GM19438 (cell line): ENCODE data around the gene NPW.

Source experiments
- ATAC-seq: cut with Tn5 transposase; IDR thresholded peaks from one replicate; pipeline ENCODE4 v1.9.1; 2021; ENCODE audit warnings: low read depth; ENCODE audit not compliant: unreplicated experiment

The NPW gene

DNA sequence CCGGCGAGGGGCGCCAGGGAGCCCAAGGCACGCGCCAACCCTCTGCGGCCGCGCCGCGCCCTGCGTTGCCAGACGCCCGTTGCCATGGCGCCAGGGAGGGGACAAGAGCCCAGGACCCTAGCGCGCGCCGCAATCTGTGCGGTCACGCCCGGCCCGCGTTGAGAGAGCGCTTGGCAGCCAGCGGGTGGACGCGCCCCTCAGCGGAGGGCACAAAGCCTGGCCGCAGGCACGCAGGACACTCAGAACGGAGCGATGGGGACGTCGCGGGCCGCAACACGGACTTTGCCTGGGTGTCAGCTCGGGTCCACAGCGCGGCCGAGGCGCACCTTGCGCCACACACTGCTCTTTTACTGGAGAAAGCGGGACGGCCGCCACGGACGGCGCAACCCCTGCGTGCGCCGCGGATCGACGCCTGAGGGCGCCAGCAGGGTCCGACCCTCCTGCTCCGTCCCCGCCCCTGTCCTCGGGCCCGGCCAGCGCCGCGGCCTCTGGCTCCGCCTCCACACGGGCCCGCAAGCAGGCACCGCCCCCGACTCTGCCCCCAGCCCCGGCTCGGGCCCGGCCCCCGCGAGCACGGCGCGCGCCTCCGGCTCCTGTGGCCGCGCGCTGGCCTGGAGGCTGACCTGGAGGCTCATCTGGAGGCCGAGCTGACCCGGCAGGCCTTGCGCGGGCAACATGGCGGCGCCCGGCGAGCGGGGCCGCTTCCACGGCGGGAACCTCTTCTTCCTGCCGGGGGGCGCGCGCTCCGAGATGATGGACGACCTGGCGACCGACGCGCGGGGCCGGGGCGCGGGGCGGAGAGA, 35.8 kb upstream of the NPW start, which contains the start of gene GFER:
Gene GFER, plus strand, starts transcription at position 650 of the 803 bp plus-strand sequence. Its CDS starts 26 bp downstream, at position 676.
- peak; percentile 68 for ATAC-seq

DNA sequence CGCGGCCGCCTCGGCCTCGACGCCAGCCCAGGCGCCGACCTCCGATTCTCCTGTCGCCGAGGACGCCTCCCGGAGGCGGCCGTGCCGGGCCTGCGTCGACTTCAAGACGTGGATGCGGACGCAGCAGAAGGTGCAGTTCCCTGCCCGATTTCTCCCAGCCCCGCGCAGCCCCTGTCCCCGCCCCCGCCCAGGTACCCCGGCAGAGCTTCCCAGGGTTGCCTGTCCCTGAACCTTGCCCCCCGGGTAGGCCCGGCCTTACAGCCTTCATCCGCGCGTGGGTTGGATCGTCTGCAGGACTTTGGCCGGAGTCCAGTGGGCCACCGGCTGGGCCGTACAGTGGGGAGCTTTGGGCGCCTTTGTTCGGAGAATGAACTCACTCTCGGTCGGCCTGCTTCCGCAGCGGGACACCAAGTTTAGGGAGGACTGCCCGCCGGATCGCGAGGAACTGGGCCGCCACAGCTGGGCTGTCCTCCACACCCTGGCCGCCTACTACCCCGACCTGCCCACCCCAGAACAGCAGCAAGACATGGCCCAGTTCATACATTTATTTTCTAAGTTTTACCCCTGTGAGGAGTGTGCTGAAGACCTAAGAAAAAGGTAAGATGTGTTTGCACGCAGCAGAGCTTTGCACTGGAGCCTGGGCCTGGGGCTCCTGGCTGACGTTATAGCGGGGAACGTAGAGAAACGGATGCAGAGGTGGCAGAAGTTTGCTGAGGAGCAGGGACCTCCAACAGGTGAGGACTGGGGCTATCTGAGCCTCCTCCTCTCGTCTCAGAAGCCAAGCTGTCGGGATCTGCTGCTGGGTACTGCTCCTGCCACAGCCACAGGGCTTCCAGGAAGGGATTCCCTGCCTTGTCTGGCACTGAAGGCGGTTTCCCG, 35.0 kb upstream of the NPW start:
- ATAC-seq: no peak

DNA sequence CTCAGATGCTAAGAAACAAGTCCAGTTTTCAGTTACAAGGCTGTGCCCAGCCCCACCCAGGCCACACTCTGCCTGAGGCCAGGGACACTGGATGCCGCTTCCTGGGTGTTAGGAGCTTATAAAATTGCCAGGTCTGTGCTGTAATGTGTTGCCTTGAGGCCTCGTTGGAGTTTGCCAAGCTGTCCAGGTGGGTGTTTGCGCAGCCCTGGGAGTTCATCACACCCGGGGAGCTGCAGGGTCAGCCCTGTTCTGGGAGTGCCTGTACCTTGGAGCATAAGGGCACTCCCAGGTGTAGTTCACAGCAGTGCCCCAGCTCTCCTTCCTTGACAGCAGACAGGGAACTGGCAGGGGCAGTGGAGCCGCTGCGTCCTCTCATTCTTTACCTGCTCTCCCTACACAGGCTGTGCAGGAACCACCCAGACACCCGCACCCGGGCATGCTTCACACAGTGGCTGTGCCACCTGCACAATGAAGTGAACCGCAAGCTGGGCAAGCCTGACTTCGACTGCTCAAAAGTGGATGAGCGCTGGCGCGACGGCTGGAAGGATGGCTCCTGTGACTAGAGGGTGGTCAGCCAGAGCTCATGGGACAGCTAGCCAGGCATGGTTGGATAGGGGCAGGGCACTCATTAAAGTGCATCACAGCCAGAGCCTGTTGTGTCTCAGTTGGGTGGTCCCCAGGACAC, 34.0 kb upstream of the NPW start:
- ATAC-seq: no peak

DNA sequence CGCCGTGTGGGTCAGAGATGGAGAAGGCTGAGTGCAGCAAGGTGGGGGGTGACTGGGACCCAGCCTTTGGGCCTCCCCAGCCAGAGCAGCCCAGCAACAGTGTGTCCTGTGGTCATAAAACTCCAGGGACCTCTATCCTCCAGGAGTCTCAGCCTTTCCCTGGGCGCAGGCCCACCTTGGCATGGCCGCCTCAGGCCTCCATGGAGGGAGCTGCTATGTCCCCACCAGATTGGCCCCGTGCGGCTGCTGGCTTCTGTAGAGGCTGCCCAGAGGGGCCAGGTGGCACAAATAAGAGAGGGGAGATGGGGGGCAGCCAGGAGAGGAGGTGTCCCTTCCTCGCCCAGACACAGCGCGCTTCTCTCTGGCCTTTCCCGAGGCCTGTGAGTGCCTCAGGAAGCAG, 32.4 kb upstream of the NPW start:
- ATAC-seq: no peak

DNA sequence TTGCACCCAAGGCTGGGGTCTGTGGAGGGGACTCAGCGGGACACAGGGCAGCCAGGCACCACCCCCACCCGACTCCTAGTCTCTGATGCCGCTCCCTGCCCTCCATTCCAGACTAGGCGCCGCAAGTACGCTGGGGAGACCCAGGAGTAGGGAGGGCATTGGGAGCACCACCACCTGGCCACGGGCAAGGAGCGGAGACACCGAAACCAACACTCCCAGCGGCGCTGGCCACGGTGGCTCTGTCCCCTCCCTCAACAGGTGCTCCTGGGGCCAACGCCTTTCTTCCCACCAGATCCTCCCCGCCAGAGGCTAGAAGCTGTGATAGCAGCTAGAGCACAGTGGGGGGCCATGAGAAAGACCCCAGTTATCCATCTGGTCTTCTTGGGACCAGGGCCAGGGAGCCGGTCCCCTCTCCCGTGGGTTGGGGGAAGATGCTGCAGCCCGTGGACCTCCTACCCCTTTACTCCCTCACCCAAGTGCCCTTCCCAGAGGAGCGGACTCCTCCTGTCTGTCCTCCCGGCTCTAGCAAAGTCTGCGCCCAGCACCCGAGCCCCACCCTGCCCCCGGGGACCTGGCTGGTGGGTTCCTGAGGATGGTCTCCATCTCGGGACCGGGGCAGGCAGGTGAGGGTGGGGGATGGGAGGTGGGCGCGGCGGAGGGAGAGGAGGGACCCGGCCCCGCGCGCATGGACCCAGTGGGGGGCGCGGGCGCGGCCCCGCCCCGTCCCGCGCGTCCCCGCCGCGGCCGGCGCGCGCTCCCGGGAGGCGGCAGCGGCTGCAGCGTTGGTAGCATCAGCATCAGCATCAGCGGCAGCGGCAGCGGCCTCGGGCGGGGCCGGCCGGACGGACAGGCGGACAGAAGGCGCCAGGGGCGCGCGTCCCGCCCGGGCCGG, 30.1 kb upstream of the NPW start, which contains the start of gene SYNGR3:
Gene SYNGR3, plus strand, starts transcription at position 762 of the 892 bp plus-strand sequence. CDS start 133 bp downstream, outside the sequence.
- no peak for ATAC-seq

DNA sequence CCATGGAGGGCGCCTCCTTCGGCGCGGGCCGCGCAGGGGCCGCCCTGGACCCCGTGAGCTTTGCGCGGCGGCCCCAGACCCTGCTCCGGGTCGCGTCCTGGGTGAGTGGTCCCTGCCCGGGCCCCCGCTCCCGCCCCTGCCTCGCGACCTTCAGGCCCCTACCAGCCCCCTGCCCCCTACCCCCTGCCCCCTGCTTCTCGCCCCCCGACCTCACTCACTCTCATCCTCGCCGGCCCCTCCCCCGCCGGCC, 29.6 kb upstream of the NPW start:
- ATAC-seq: no peak

DNA sequence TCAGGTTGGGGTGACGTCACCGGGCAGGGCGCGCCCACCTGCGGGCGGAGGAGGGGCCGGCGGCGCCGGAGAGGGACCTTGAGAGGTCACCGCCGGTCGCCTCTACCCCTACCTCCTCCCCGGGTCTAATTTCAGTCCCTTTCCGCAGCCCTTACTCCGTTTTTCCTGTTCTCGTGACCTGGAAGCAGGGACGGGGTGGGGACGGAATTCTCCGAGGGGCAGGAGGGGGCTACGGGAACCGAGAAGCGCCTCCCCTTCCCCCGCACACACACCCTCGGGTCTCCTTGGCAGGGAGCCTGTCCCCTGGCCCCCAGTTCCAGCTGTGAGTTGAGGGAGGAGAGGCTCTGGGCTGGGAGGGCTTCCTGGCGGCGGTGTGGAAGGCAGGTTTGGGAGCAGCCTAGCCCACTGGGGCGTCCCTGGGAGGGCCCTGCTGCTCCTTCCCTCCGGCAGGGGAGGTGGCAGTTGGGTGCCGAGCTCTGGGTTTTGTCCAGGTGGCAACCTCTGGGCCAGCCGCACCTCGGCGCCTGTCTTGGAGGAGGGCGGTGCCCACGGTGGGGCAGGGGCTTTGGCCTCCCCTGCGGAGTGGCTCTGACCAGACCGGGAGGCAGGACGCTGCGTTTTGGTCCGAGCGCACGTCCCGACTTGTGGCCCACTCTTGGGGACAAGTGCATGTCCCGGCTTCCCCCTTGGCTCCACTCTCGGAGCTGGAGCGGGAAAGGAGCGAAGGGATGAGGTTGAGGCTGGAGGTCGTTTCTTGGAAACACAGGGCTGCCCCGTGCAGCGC, 29.0 kb upstream of the NPW start:
- ATAC-seq: no peak

DNA sequence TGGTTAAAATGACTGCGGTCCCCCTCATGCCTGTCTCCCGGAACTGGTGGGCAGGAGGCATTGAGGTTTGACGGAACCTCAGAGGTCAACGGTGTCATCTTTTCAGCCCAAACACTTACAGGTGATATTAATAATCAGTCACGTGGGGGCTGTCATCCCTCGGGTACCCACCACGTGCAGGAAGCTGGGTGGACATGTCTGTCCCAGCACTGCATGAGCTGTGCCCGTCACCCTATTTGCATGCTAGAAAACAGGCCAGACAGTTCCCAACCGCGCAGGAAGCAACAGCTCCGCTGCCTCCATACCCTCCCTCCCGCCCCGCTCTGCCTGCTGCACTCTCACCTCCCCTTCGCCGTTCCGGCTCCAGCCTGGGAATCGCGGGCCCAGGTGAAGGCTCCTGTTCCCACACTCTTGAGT, 28.4 kb upstream of the NPW start:
- no peak for ATAC-seq

DNA sequence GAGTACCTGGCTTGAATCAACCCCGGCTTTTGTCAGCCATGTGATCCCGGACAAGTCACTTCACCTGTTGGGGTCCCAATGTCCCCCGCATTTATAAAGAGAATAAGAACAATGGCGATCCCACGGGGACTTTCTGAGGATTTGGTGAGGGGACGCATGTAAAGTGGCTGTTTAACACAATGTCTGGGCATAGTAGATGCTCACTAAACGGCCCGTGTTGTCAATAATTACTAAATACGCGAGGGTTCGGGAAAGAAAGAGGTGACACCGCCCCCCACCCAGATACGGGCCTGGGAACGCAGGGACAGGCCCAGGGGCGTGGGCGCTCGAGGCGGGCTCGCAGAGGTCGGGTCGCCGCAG, 28.0 kb upstream of the NPW start:
- no peak for ATAC-seq

DNA sequence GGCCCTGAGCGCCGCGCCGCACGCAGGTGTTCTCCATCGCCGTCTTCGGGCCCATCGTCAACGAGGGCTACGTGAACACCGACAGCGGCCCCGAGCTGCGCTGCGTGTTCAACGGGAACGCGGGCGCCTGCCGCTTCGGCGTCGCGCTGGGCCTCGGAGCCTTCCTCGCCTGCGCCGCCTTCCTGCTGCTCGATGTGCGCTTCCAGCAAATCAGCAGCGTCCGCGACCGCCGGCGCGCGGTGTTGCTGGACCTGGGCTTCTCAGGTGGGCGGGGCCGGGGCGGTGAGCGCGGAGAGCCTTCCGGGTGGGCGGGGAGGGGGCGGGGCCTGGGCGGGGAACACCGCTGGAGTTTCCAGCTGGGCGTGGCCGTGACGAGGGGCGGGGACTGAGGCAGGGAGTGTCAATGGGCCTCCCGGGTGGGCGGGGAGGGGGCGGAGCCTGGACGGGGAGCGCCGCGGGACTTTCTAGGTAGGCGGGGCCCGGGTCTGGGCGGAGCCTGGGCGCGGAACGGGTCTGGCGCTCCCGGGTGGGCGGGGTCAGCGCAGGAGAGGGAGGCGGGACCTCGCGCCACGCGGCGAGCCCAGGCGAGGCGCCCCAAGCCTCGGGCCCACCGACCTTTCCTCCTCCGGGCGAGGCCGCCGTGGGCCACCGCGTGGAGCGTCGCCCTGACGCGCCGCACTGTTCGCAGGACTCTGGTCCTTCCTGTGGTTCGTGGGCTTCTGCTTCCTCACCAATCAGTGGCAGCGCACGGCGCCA, 27.5 kb upstream of the NPW start:
- ATAC-seq: no peak

DNA sequence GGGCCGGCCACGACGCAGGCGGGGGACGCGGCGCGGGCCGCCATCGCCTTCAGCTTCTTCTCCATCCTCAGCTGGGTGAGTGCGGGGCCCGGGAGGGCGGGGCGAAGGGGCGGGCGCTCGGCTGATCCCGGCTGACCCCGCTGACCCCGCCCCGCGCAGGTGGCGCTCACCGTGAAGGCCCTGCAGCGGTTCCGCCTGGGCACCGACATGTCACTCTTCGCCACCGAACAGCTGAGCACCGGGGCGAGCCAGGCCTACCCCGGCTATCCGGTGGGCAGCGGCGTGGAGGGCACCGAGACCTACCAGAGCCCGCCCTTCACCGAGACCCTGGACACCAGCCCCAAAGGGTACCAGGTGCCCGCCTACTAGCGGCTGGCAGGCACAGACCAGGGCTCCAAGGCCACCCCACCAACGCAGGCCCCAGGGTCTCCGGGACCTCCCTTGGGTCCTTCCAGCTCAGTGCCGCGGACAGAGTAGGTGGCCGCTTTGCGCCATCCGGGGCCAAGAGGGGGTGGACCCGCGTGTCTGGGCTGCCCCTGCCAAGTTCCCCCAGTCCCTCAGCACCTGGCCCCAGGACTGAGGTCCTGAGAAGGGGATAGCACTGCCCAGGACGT, 26.8 kb upstream of the NPW start:
- ATAC-seq: no peak

DNA sequence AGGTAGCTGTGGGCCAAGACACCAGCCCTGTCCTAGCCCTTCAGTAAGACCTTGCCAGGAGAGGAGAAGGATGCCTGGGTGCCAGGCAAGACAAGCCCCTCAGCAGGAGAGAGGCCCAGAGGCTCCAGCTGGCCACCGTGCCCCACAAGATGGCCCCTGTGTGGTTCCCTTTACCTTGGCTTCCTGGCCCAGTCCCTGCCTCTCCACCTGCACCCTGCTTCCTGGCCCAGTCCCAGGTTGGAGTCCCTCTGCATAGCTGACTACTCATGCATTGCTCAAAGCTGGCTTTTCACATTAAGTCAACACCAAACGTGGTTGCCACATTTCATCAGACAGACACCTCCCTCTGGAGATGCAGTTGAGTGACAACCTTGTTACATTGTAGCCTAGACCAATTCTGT, 25.9 kb upstream of the NPW start:
- no peak for ATAC-seq

DNA sequence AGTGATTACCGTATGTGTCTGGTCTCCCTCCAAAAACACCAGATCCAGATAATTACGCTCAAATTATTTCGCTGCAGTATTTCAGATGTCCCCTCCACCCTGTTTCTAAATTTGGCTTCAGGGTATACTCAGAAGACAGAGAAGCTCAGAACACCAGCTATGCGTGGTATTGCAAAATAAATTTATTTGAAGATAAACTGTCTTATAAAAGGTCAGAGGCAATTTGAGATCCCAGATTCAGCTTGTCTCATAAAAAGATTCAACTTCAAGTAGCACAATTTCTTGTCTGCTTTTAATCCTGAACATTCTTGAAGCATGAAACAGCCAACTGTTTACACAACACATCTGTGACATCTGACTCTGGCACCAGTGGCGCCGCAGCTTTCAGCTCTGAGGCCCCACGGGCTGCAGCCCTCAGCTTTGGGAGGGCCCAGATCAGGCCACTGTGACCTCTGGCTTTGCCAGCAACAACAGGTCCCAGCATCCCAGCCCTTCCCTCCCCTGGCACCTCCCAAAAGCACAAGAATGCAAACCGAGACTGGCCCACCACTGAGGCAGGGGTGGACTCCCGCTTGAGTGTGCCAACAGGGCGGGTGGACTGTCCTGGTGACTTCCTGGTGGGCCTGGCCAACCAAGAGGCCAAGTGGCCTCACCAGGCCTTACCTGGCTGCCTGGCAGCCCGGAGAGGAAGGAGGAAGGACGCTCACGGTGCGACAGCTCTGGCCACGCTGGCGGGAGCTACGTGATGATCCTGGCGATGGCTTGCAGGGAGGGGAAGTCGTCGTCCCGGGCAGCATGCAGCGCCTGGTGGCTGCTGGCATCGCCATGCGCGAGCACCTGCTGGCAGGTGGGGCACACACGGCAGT, 21.9 kb upstream of the NPW start:
- no peak for ATAC-seq

DNA sequence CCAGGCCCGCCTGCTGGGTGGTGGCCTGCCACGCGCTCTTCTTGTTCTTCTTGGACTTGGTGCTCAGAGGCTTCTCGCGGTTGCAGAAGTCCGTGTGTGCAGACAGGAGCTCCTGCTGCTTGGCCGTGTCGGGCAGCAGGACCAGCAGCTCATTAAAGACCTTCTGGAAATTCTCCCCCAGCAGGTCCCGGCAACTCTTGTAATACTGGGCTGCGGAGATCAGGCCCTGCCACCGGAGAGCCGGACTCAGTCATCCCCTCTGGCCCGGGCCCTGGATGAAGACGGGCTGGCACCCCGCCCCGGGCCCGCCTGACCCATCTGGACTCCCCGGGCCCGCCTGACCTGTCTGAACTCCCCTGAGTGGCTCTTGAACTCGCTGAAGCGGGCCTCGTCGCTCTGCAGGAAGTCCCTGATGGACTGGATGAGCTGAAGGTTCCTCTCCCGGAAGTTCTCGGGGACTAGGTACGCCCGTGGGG, 21.2 kb upstream of the NPW start:
- ATAC-seq: no peak

DNA sequence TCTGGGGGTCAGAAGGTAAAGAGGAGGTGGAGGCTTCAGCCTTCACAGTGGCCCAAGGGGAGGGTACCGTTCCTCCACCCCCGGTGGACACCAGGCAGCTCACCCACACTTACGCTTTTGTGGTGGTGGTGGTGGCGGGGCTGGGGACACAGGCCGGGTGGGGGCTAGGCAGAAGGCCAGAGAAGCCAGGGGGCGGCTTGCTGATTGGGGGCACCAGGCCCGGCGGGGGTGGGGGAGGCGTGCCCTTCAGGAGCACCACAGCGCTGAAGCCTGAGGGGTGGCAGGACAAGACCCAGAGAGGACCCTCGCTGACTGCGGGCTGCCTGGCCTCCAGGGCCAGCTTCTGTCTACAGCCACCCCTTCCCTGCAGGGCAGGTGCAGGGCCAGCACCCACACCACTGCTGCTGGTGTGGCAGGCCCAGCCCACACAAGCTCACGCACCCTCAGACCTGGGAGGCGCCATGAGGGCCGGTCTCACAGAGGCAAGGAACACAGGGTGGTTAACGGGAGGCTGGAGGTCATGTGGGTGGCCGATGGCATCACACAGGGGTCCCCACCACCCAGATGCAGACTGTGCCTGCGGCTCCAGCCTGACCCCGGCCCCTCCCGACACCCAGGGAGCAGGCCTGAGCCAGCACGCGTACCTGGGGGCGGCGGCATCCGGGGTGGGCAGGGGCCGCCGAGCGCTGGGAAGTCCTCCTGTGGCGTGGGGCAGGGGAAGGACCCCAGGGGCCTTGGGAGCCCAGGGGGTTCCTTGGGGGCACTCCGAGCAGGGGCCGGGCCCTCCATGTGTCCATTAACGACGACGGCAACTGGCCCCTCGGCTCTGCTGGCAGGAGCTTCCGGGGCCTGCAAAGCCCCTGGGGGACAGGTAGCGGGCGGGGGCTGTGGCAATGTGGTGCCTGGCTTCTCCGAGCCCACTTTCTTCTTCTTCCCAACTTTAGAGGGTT, 20.5 kb upstream of the NPW start:
- ATAC-seq: no peak

DNA sequence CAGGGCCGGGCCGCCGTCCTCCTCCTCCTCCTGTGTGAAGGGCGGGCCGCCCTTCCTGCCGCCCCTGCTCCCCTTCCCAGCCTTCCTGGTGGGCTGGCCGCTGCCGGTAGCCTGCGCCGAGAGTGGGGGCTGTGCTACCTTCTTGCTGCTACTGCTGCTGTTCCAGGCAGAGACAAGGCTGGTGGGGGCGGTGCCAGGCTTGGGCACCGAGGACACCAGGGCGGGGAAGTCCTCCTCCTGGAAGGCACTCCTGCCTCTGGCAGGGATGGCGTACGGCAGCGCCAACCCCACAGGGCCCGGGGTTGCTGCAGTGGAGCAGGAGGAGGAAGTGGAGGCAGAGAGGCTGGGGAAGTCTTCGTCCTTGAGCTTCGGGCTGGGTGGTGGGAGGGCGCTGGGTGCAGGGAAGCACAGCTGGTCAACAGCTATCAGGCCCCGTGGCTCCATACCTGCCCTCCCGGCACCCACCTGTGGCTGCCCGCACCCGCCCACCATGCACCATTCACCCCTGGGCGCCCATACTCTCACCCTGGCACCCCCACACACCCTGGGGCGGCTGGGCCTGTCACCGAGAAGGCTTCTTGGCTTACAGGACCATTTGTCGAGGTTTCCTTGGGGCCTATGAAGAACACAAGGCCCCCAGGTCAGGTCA, 19.6 kb upstream of the NPW start:
- ATAC-seq: no peak
